GM23248 (cell line): ENCODE results near the gene RALGPS1. TPM values are rescaled to one million over a fixed set of nuclear protein-coding genes. Genes with fewer than 3 reads are reported as not detected.
A peak's percentile ranks its signal among the peaks of the same experiment; 100 is the strongest.

Experiments
- DNase-seq: peaks from one replicate; pipeline ENCODE4 v3.0.0-alpha.2; 2015
- H2AFZ ChIP-seq: fragments of 200-600 bp; sonication (generic); 2 replicates; pipeline ENCODE4 v1.6.1; 2016; ENCODE audit warnings: antibody characterized with exemption
- H3F3A ChIP-seq: fragments of 200-600 bp; sonication (generic); 2 replicates; pipeline ENCODE4 v1.6.1; 2016; ENCODE audit warnings: mild to moderate bottlenecking, antibody characterized with exemption, mixed run types; ENCODE audit not compliant: insufficient read depth
- H3K27ac ChIP-seq: fragments of 200-600 bp; sonication (generic); 2 replicates; pipeline ENCODE4 v1.5.1; 2016; ENCODE audit warnings: mild to moderate bottlenecking
- H3K27me3 ChIP-seq: fragments of 200-600 bp; sonication (generic); replicated peaks from 2 replicates; pipeline ENCODE4 v1.6.1; 2016; ENCODE audit warnings: mild to moderate bottlenecking; ENCODE audit not compliant: insufficient read depth
- H3K36me3 ChIP-seq: fragments of 200-600 bp; sonication (generic); 2 replicates; pipeline ENCODE4 v1.6.1; 2016; ENCODE audit warnings: low read depth, mild to moderate bottlenecking
- H3K4me1 ChIP-seq: fragments of 200-600 bp; sonication (generic); 2 replicates; pipeline ENCODE4 v1.6.1; 2016; ENCODE audit warnings: mild to moderate bottlenecking; ENCODE audit not compliant: insufficient read depth
- H3K4me2 ChIP-seq: fragments of 200-600 bp; sonication (generic); one replicate; pipeline ENCODE4 v1.6.1; 2016; ENCODE audit warnings: mild to moderate bottlenecking; ENCODE audit not compliant: unreplicated experiment
- H3K4me3 ChIP-seq: fragments of 200-600 bp; sonication (generic); 2 replicates; pipeline ENCODE4 v1.5.1; 2016; ENCODE audit warnings: mild to moderate bottlenecking
- H3K79me2 ChIP-seq: fragments of 200-600 bp; sonication (generic); 2 replicates; pipeline ENCODE4 v1.6.1; 2016; ENCODE audit warnings: mild to moderate bottlenecking; ENCODE audit not compliant: insufficient read depth
- H3K9ac ChIP-seq: fragments of 200-600 bp; sonication (generic); 2 replicates; pipeline ENCODE4 v1.6.1; 2016; ENCODE audit warnings: mild to moderate bottlenecking
- H3K9me2 ChIP-seq: fragments of 200-600 bp; sonication (generic); 2 replicates; pipeline ENCODE4 v1.6.1; 2016; ENCODE audit warnings: mixed run types, mild to moderate bottlenecking, moderate library complexity; ENCODE audit not compliant: insufficient read depth
- H3K9me3 ChIP-seq: fragments of 200-600 bp; sonication (generic); one replicate; pipeline ENCODE4 v1.6.1; 2017; ENCODE audit warnings: low read depth
- H4K20me1 ChIP-seq: fragments of 200-600 bp; sonication (generic); 2 replicates; pipeline ENCODE4 v1.6.0; 2016; ENCODE audit not compliant: insufficient read depth
- EZH2 ChIP-seq: fragments of 200-600 bp; sonication (generic); IDR thresholded peaks from 2 replicates; pipeline ENCODE4 v1.6.1; 2018; ENCODE audit warnings: antibody characterized with exemption, mild to moderate bottlenecking; ENCODE audit not compliant: insufficient read depth, poor library complexity, severe bottlenecking
- EZH2phosphoT487 ChIP-seq: fragments of 200-600 bp; sonication (generic); IDR thresholded peaks from 2 replicates; pipeline ENCODE4 v1.6.1; 2018; ENCODE audit warnings: antibody characterized with exemption, moderate library complexity, mild to moderate bottlenecking, low read depth; ENCODE audit not compliant: insufficient read depth
- WGBS, 2 experiments: methylation state at CpG; one replicate each; pipeline ENCODE4 v1.1.6; 2015 to 2017; ENCODE audit warnings: low lambda C conversion rate in 2 of 2, low coverage in 1 of 2; ENCODE audit errors: missing lambda C conversion rate in 2 of 2; 5-methylcytosine and 5-hydroxymethylcytosine counted together
- in situ Hi-C: fragments of 300-500 bp; cut with MboI; formaldehyde crosslinking; loops from 2 replicates; pipeline ENCODE4 v1.15.0; 2020
- polyA plus RNA-seq: library from polyadenylated mRNA; unstranded; fragments of >200 nt; fragmentation: Nextera tagmentation; extraction: Ambion mirVana; gene quantifications from 2 replicates; pipeline ENCODE4 v1.2.1, GENCODE V29; 2016
- total RNA-seq: library from RNA; depleted of rRNA; stranded (reverse); fragments of >200 nt; shearing (Covaris generic); gene quantifications from 2 replicates; pipeline ENCODE4 v1.2.3, GENCODE V29; 2014

RALGPS1 gene
- total and polyA plus RNA-seq, 2 experiments from 2014 or later: 0.54 to 1.8 TPM

GRCh38 chr9:127064335-127064734 lies 149.8 kb downstream of the RALGPS1 start:
- H3K36me3 ChIP-seq: no peaks in the 10 kb centered on the region
- in situ Hi-C loops: no loop called here
- H3K9me2 ChIP-seq: no peaks in the 10 kb centered on the region
- no peak overlapping the region for H2AFZ ChIP-seq
- no peaks in the 10 kb centered on the region for H3K79me2 ChIP-seq
- TF ChIP-seq EZH2 (no peak), EZH2phosphoT487 (no peak)
- no peaks in the 10 kb centered on the region for H4K20me1 ChIP-seq
- no peak overlapping the region for H3K27ac ChIP-seq
- no peak for DNase-seq
- peaks cover 18% of the 10 kb centered on the region for H3F3A ChIP-seq
- H3K9me3 ChIP-seq: no peaks in the 10 kb centered on the region
- H3K4me1 ChIP-seq: peaks cover 16% of the 10 kb centered on the region
- H3K9ac ChIP-seq: no peak overlapping the region
- H3K27me3 ChIP-seq: no peaks in the 10 kb centered on the region
- WGBS, 2 experiments: 56 to 74% methylated on average over 2 of the region's 2 CpGs
- no peak overlapping the region for H3K4me3 ChIP-seq
- H3K4me2 ChIP-seq: no peak overlapping the region

- no peak for TF ChIP-seq EZH2
- TF ChIP-seq EZH2phosphoT487: no peak
- DNase-seq: peak; percentile 76
- Histone ChIP-seq H3K27me3 (no peaks in the 10 kb centered on the region), H3K4me3 (no peak overlapping the region), H4K20me1 (no peaks in the 10 kb centered on the region), H3K9me2 (no peaks in the 10 kb centered on the region), H3F3A (peaks cover 18% of the 10 kb centered on the region), H3K9ac (no peak overlapping the region; the same call in 1 of the 2 replicates), H3K27ac (peak overlapping the region; percentile 72), H3K4me2 (no peak overlapping the region), H3K79me2 (no peaks in the 10 kb centered on the region), H3K4me1 (peaks cover 15% of the 10 kb centered on the region), H2AFZ (no peak overlapping the region), H3K9me3 (no peaks in the 10 kb centered on the region), H3K36me3 (no peaks in the 10 kb centered on the region)
- in situ Hi-C loops: no loop called here
- WGBS, 2 experiments: 7 to 17% methylated on average over 1 of the region's 1 CpG
Observed at GRCh38 chr9:127065592-127065991, 151.0 kb downstream of the RALGPS1 start.

GRCh38 chr9:127066060-127066850 lies 151.7 kb downstream of the RALGPS1 start:
- Histone ChIP-seq H3K4me2 (no peak overlapping the region), H3K9me3 (no peaks in the 10 kb centered on the region), H4K20me1 (no peaks in the 10 kb centered on the region), H3K27ac (peak overlapping the region; percentile 72), H2AFZ (no peak overlapping the region), H3F3A (peaks cover 18% of the 10 kb centered on the region), H3K36me3 (no peaks in the 10 kb centered on the region), H3K4me1 (peaks cover 15% of the 10 kb centered on the region), H3K27me3 (no peaks in the 10 kb centered on the region), H3K79me2 (no peaks in the 10 kb centered on the region), H3K9ac (no peak overlapping the region; the same call in 1 of the 2 replicates), H3K9me2 (no peaks in the 10 kb centered on the region), H3K4me3 (no peak overlapping the region)
- 79 to 83% methylated on average over 9 of the region's 9 CpGs for WGBS, 2 experiments
- no peak for TF ChIP-seq EZH2
- in situ Hi-C loops: no loop called here
- DNase-seq: peak; percentile 57

GRCh38 chr9:127066851-127067136 lies 152.2 kb downstream of the RALGPS1 start:
- Histone ChIP-seq H3K9ac (no peak overlapping the region), H3K9me3 (no peaks in the 10 kb centered on the region), H2AFZ (no peak overlapping the region), H3F3A (peaks cover 18% of the 10 kb centered on the region), H3K4me2 (no peak overlapping the region), H3K27me3 (no peaks in the 10 kb centered on the region), H3K36me3 (no peaks in the 10 kb centered on the region), H3K9me2 (no peaks in the 10 kb centered on the region), H3K4me3 (no peak overlapping the region), H4K20me1 (no peaks in the 10 kb centered on the region), H3K27ac (peak overlapping the region; percentile 72), H3K4me1 (peaks cover 15% of the 10 kb centered on the region), H3K79me2 (no peaks in the 10 kb centered on the region)
- 55 to 67% methylated on average over 2 of the region's 2 CpGs for WGBS, 2 experiments
- no peak for TF ChIP-seq EZH2
- TF ChIP-seq EZH2phosphoT487: no peak
- DNase-seq: peak; percentile 65
- in situ Hi-C loops: no loop called here
